Right cardiac atrium (tissue), 5 donors: ENCODE measurements around the gene ATP10A. TPM values are rescaled to one million over a fixed set of nuclear protein-coding genes. Genes with fewer than 3 reads are reported as not detected.
"Not testable (repeated sequence)": the region's sequence is repeated elsewhere in the genome, so short reads cannot be mapped to it uniquely, and the experiment has no call there.

Experiments
- ATAC-seq, 2 donors: fragments of 200-7000 bp; cut with Tn5 transposase; one replicate each; pipeline versions ENCODE4 v1.8.0 to v1.9.1; 2020; ENCODE audit warnings: moderate library complexity in 2 of 2, mild to moderate bottlenecking in 1 of 2
- DNase-seq, 3 donors: peaks; one replicate each; pipeline ENCODE4 v3.0.0-alpha.2; 2020
- H3K27ac ChIP-seq: one replicate; pipeline ENCODE4 v1.5.1; 2013; ENCODE audit warnings: mild to moderate bottlenecking, low read length, control low read depth, moderate library complexity
- H3K27me3 ChIP-seq: one replicate; pipeline ENCODE4 v1.6.1; 2013; ENCODE audit not compliant: control insufficient read depth, insufficient read depth
- H3K4me1 ChIP-seq: one replicate; pipeline ENCODE4 v1.6.1; 2013; ENCODE audit warnings: low read length; ENCODE audit not compliant: control insufficient read depth, insufficient read depth
- H3K4me3 ChIP-seq: one replicate; pipeline ENCODE4 v1.5.1; 2013; ENCODE audit warnings: low read length, control low read depth
- H3K9me3 ChIP-seq: one replicate; pipeline ENCODE4 v1.6.1; 2013; ENCODE audit warnings: low read length; ENCODE audit not compliant: control insufficient read depth
- WGBS: extraction: QIAGEN DNeasy Blood & Tissue Kit; methylation state at CpG from one replicate; pipeline ENCODE4 v1.1.7; 2013; 5-methylcytosine and 5-hydroxymethylcytosine counted together
- intact Hi-C, 4 donors: fragments of 100-400 bp; cut with DNase I; formaldehyde crosslinking; loops; one replicate each; pipeline versions ENCODE4 v1.11.0 to v1.14.0; 2022 to 2023
- polyA plus RNA-seq: library from polyadenylated mRNA; stranded (reverse); fragments of 200-250 nt; gene quantifications from one replicate; pipeline ENCODE4 v1.2.3, GENCODE V29; 2013
- total RNA-seq, 4 donors: library from RNA; stranded (reverse); fragmentation: NEBNext Ultra II Directional; extraction: Animal tissue kit (Norgen Biotek cat#: 25700); gene quantifications; one replicate each; pipeline ENCODE4 v1.2.1, GENCODE V29; 2021
- donor health status: healthy with polysubstance abuse.
- donor health status: DM: no; HTN: yes; CAD: no.
- donor health status: DM: no; HTN: no; CAD: no.
- donor health status: DM: no; HTN: yes; CAD: no; lungs with severe emphysema.
- donor health status: DM: yes; HTN: yes; CAD: no.

The ATP10A gene
- total and polyA plus RNA-seq, 5 donors = 0.95 to 3.0 (median 1.5) TPM

GRCh38 chr15:25661898-25662297 is 201.2 kb downstream of the ATP10A start:
- ATAC-seq = no peak
- H3K27me3 ChIP-seq = no peaks in the 10 kb centered on the region
- H3K4me3 ChIP-seq = no peak overlapping the region
- WGBS = 69% methylated on average over 4 of the region's 4 CpGs
- intact Hi-C loops = no loop called here
- no peaks in the 10 kb centered on the region for H3K4me1 ChIP-seq
- no peak for DNase-seq
- H3K27ac ChIP-seq = no peak overlapping the region
- H3K9me3 ChIP-seq = no peaks in the 10 kb centered on the region

- Histone ChIP-seq H3K27me3 (no peaks in the 10 kb centered on the region), H3K9me3 (no peaks in the 10 kb centered on the region), H3K27ac (no peak overlapping the region), H3K4me3 (no peak overlapping the region), H3K4me1 (no peaks in the 10 kb centered on the region)
- DNase-seq = no peak
- WGBS = 93% methylated on average over 12 of the region's 12 CpGs
- ATAC-seq = no peak
- intact Hi-C loops = no loop called here
Measured at GRCh38 chr15:25659251-25659650, 203.9 kb downstream of the ATP10A start.

- 90% methylated on average over 19 of the region's 19 CpGs for WGBS
- H3K27me3 ChIP-seq = no peaks in the 10 kb centered on the region
- H3K9me3 ChIP-seq = no peaks in the 10 kb centered on the region
- DNase-seq (no peak), ATAC-seq (no peak)
- intact Hi-C loops = no loop called here
- no peak overlapping the region for H3K4me3 ChIP-seq
- no peak overlapping the region for H3K27ac ChIP-seq
- no peaks in the 10 kb centered on the region for H3K4me1 ChIP-seq
Measured at GRCh38 chr15:25658560-25658959, 204.6 kb downstream of the ATP10A start.

- 84% methylated on average over 14 of the region's 14 CpGs for WGBS
- Histone ChIP-seq H3K4me1 (no peaks in the 10 kb centered on the region), H3K4me3 (no peak overlapping the region), H3K27me3 (no peaks in the 10 kb centered on the region), H3K9me3 (no peaks in the 10 kb centered on the region), H3K27ac (no peak overlapping the region)
- DNase-seq (no peak), ATAC-seq (no peak)
- intact Hi-C loops = no loop called here
Measured at GRCh38 chr15:25655207-25655948, 207.7 kb downstream of the ATP10A start.

- ATAC-seq = no peak
- Histone ChIP-seq H3K27ac (no peak overlapping the region), H3K9me3 (no peaks in the 10 kb centered on the region), H3K27me3 (no peaks in the 10 kb centered on the region), H3K4me1 (no peaks in the 10 kb centered on the region), H3K4me3 (no peak overlapping the region)
- 73% methylated on average over 2 of the region's 2 CpGs for WGBS
- no peak for DNase-seq
- intact Hi-C loops = no loop called here
Measured at GRCh38 chr15:25653371-25653770, 209.8 kb downstream of the ATP10A start.

GRCh38 chr15:25652704-25653103 is 210.4 kb downstream of the ATP10A start:
- no peak for DNase-seq
- H3K4me1 ChIP-seq = no peaks in the 10 kb centered on the region
- no peak overlapping the region for H3K27ac ChIP-seq
- 47% methylated on average over 1 of the region's 1 CpG for WGBS
- no peaks in the 10 kb centered on the region for H3K27me3 ChIP-seq
- no peaks in the 10 kb centered on the region for H3K9me3 ChIP-seq
- H3K4me3 ChIP-seq = no peak overlapping the region
- intact Hi-C loops = no loop called here
- ATAC-seq = no peak

GRCh38 chr15:25649390-25649789 is 213.7 kb downstream of the ATP10A start:
- WGBS = 65% methylated on average over 2 of the region's 2 CpGs
- no peak for DNase-seq

GRCh38 chr15:25643120-25643519 is 220.0 kb downstream of the ATP10A start:
- WGBS = 67% methylated on average over 4 of the region's 4 CpGs
- Histone ChIP-seq H3K9me3 (no peaks in the 10 kb centered on the region), H3K4me1 (no peaks in the 10 kb centered on the region), H3K27me3 (no peaks in the 10 kb centered on the region), H3K27ac (no peak overlapping the region), H3K4me3 (no peak overlapping the region)
- no peak for ATAC-seq
- no peak for DNase-seq
- intact Hi-C loops = no loop called here

More at GRCh38 chr15:25649390-25649789, 213.7 kb downstream of the ATP10A start:
- intact Hi-C loops = no loop called here
- no peak overlapping the region for H3K4me3 ChIP-seq
- H3K27ac ChIP-seq = no peak overlapping the region
- H3K9me3 ChIP-seq = no peaks in the 10 kb centered on the region
- no peak for ATAC-seq
- H3K4me1 ChIP-seq = no peaks in the 10 kb centered on the region
- no peaks in the 10 kb centered on the region for H3K27me3 ChIP-seq

- Histone ChIP-seq H3K27ac (no peak overlapping the region), H3K27me3 (no peaks in the 10 kb centered on the region), H3K4me3 (no peak overlapping the region), H3K9me3 (no peaks in the 10 kb centered on the region), H3K4me1 (no peaks in the 10 kb centered on the region)
- no peak for ATAC-seq
- intact Hi-C loops = no loop called here
- WGBS = 62% methylated on average over 6 of the region's 6 CpGs
- no peak for DNase-seq
Measured at GRCh38 chr15:25641762-25642161, 221.4 kb downstream of the ATP10A start.

- intact Hi-C loops = no loop called here
- Histone ChIP-seq H3K4me1 (no peaks in the 10 kb centered on the region), H3K27ac (no peak overlapping the region), H3K9me3 (no peaks in the 10 kb centered on the region), H3K27me3 (no peaks in the 10 kb centered on the region), H3K4me3 (no peak overlapping the region)
- WGBS = 30% methylated on average over 3 of the region's 3 CpGs
- ATAC-seq (no peak), DNase-seq (no peak)
Measured at GRCh38 chr15:25641361-25641760, 221.8 kb downstream of the ATP10A start.

- ATAC-seq, H3K4me3 ChIP-seq, DNase-seq, H3K27ac ChIP-seq, H3K4me1 ChIP-seq, H3K27me3 ChIP-seq, H3K9me3 ChIP-seq, intact Hi-C loops: not testable (repeated sequence)
- 78% methylated on average over 4 of the region's 4 CpGs for WGBS
Measured at GRCh38 chr15:25640959-25641358, 222.2 kb downstream of the ATP10A start.

- Histone ChIP-seq H3K27ac (no peak overlapping the region), H3K4me1 (no peaks in the 10 kb centered on the region), H3K9me3 (no peaks in the 10 kb centered on the region), H3K27me3 (no peaks in the 10 kb centered on the region), H3K4me3 (no peak overlapping the region)
- no peak for DNase-seq
- no peak for ATAC-seq
- WGBS = 87% methylated on average over 5 of the region's 5 CpGs
- intact Hi-C loops = no loop called here
Measured at GRCh38 chr15:25640381-25640780, 222.7 kb downstream of the ATP10A start.
